ENCODE data around the gene EEF1A2.

Gene EEF1A2

GRCh38 chr20:63536997-63537524 lies 38.2 kb upstream of the EEF1A2 start, which contains the start of gene PTK6:
Gene PTK6 (minus strand): TSS chr20:63537376. CDS start chr20:63537314, 62 bp downstream.
- Histone ChIP-seq H3K4me3 (ENCODE audit: low read depth in 1 of 5, low read length in 5 of 5) (peak within 1 kb of the TSS in 3 of 5 donors; percentile 45 to 49 (median 45)), H3K9ac (ENCODE audit: low read length in 5 of 5) (peak within 1 kb of the TSS in 4 of 5 donors; percentile 5 to 53 (median 43)), H3K4me1 (ENCODE audit: control insufficient read depth in 5 of 5, insufficient read depth in 5 of 5, low read length in 5 of 5) (peaks cover 0 to 24% (median 20%) of the 10 kb centered on the region in 5 donors), H3K27ac (ENCODE audit: low read depth, low read length) (no peak within 1 kb of the TSS), H3K27me3 (ENCODE audit: control insufficient read depth in 5 of 5, insufficient read depth in 4 of 5, low read length in 5 of 5) (peaks cover 26 to 46% (median 37%) of the 10 kb centered on the region in 5 donors), H3K9me3 (ENCODE audit: control insufficient read depth in 5 of 5, low read length in 5 of 5) (no peaks in the 10 kb centered on the region), H3K36me3 (ENCODE audit: control insufficient read depth in 5 of 5, insufficient read depth in 5 of 5, low read length in 5 of 5) (no peaks in the 10 kb centered on the region)

- H3K27ac ChIP-seq (ENCODE audit: low read depth, low read length) = no peak overlapping the region
Observed at GRCh38 chr20:63536241-63536977, 37.5 kb upstream of the EEF1A2 start.

GRCh38 chr20:63534831-63535651 lies 36.2 kb upstream of the EEF1A2 start:
- Histone ChIP-seq H3K9ac (ENCODE audit: low read length in 5 of 5) (no peak overlapping the region), H3K27ac (ENCODE audit: low read depth, low read length) (no peak overlapping the region), H3K9me3 (ENCODE audit: control insufficient read depth in 5 of 5, low read length in 5 of 5) (no peaks in the 10 kb centered on the region), H3K36me3 (ENCODE audit: control insufficient read depth in 5 of 5, insufficient read depth in 5 of 5, low read length in 5 of 5) (no peaks in the 10 kb centered on the region), H3K27me3 (ENCODE audit: control insufficient read depth in 5 of 5, insufficient read depth in 4 of 5, low read length in 5 of 5) (peaks cover 33 to 58% (median 46%) of the 10 kb centered on the region in 5 donors), H3K4me1 (ENCODE audit: control insufficient read depth in 5 of 5, insufficient read depth in 5 of 5, low read length in 5 of 5) (peaks cover 0 to 24% (median 20%) of the 10 kb centered on the region in 5 donors), H3K4me3 (ENCODE audit: low read depth in 1 of 5, low read length in 5 of 5) (no peak overlapping the region)

More at GRCh38 chr20:63536241-63536977, 37.5 kb upstream of the EEF1A2 start:
- H3K4me3 ChIP-seq (ENCODE audit: low read depth in 1 of 5, low read length in 5 of 5) = no peak overlapping the region
- peaks cover 0 to 24% (median 20%) of the 10 kb centered on the region in 5 donors for H3K4me1 ChIP-seq (ENCODE audit: control insufficient read depth in 5 of 5, insufficient read depth in 5 of 5, low read length in 5 of 5)
- H3K9me3 ChIP-seq (ENCODE audit: control insufficient read depth in 5 of 5, low read length in 5 of 5) = no peaks in the 10 kb centered on the region
- no peaks in the 10 kb centered on the region for H3K36me3 ChIP-seq (ENCODE audit: control insufficient read depth in 5 of 5, insufficient read depth in 5 of 5, low read length in 5 of 5)
- H3K27me3 ChIP-seq (ENCODE audit: control insufficient read depth in 5 of 5, insufficient read depth in 4 of 5, low read length in 5 of 5) = peaks cover 26 to 51% (median 40%) of the 10 kb centered on the region in 5 donors
- peak overlapping the region in 1 of 5 donors; percentile 31 for H3K9ac ChIP-seq (ENCODE audit: low read length in 5 of 5)

- Histone ChIP-seq H3K9me3 (ENCODE audit: control insufficient read depth in 5 of 5, low read length in 5 of 5) (no peaks in the 10 kb centered on the region), H3K27me3 (ENCODE audit: control insufficient read depth in 5 of 5, insufficient read depth in 4 of 5, low read length in 5 of 5) (peaks cover 37 to 56% (median 49%) of the 10 kb centered on the region in 5 donors), H3K36me3 (ENCODE audit: control insufficient read depth in 5 of 5, insufficient read depth in 5 of 5, low read length in 5 of 5) (no peaks in the 10 kb centered on the region), H3K4me1 (ENCODE audit: control insufficient read depth in 5 of 5, insufficient read depth in 5 of 5, low read length in 5 of 5) (peaks cover 0 to 24% (median 20%) of the 10 kb centered on the region in 5 donors), H3K4me3 (ENCODE audit: low read depth in 1 of 5, low read length in 5 of 5) (no peak overlapping the region), H3K9ac (ENCODE audit: low read length in 5 of 5) (no peak overlapping the region), H3K27ac (ENCODE audit: low read depth, low read length) (no peak overlapping the region)
Observed at GRCh38 chr20:63534427-63534830, 35.5 kb upstream of the EEF1A2 start.

- H3K36me3 ChIP-seq (ENCODE audit: control insufficient read depth in 5 of 5, insufficient read depth in 5 of 5, low read length in 5 of 5) = no peaks in the 10 kb centered on the region
- peaks cover 0 to 24% (median 20%) of the 10 kb centered on the region in 5 donors for H3K4me1 ChIP-seq (ENCODE audit: control insufficient read depth in 5 of 5, insufficient read depth in 5 of 5, low read length in 5 of 5)
- no peak overlapping the region for H3K4me3 ChIP-seq (ENCODE audit: low read depth in 1 of 5, low read length in 5 of 5)
- peaks cover 38 to 57% (median 53%) of the 10 kb centered on the region in 5 donors for H3K27me3 ChIP-seq (ENCODE audit: control insufficient read depth in 5 of 5, insufficient read depth in 4 of 5, low read length in 5 of 5)
- no peak overlapping the region for H3K9ac ChIP-seq (ENCODE audit: low read length in 5 of 5)
- no peak overlapping the region for H3K27ac ChIP-seq (ENCODE audit: low read depth, low read length)
- H3K9me3 ChIP-seq (ENCODE audit: control insufficient read depth in 5 of 5, low read length in 5 of 5) = no peaks in the 10 kb centered on the region
Observed at GRCh38 chr20:63533871-63534393, 35.0 kb upstream of the EEF1A2 start.

GRCh38 chr20:63533388-63533787 lies 34.5 kb upstream of the EEF1A2 start:
- H3K9ac ChIP-seq (ENCODE audit: low read length in 5 of 5) = no peak overlapping the region
- no peak overlapping the region for H3K4me3 ChIP-seq (ENCODE audit: low read depth in 1 of 5, low read length in 5 of 5)
- no peaks in the 10 kb centered on the region for H3K36me3 ChIP-seq (ENCODE audit: control insufficient read depth in 5 of 5, insufficient read depth in 5 of 5, low read length in 5 of 5)
- no peaks in the 10 kb centered on the region for H3K9me3 ChIP-seq (ENCODE audit: control insufficient read depth in 5 of 5, low read length in 5 of 5)
- H3K27me3 ChIP-seq (ENCODE audit: control insufficient read depth in 5 of 5, insufficient read depth in 4 of 5, low read length in 5 of 5) = peaks cover 39 to 57% (median 53%) of the 10 kb centered on the region in 5 donors
- H3K4me1 ChIP-seq (ENCODE audit: control insufficient read depth in 5 of 5, insufficient read depth in 5 of 5, low read length in 5 of 5) = peaks cover 0 to 24% (median 20%) of the 10 kb centered on the region in 5 donors
- H3K27ac ChIP-seq (ENCODE audit: low read depth, low read length) = no peak overlapping the region

GRCh38 chr20:63532449-63532971 lies 33.6 kb upstream of the EEF1A2 start:
- Histone ChIP-seq H3K27me3 (ENCODE audit: control insufficient read depth in 5 of 5, insufficient read depth in 4 of 5, low read length in 5 of 5) (peaks cover 39 to 57% (median 53%) of the 10 kb centered on the region in 5 donors), H3K4me3 (ENCODE audit: low read depth in 1 of 5, low read length in 5 of 5) (no peak overlapping the region), H3K9ac (ENCODE audit: low read length in 5 of 5) (no peak overlapping the region), H3K36me3 (ENCODE audit: control insufficient read depth in 5 of 5, insufficient read depth in 5 of 5, low read length in 5 of 5) (no peaks in the 10 kb centered on the region), H3K9me3 (ENCODE audit: control insufficient read depth in 5 of 5, low read length in 5 of 5) (no peaks in the 10 kb centered on the region), H3K27ac (ENCODE audit: low read depth, low read length) (no peak overlapping the region), H3K4me1 (ENCODE audit: control insufficient read depth in 5 of 5, insufficient read depth in 5 of 5, low read length in 5 of 5) (peaks cover 0 to 17% (median 14%) of the 10 kb centered on the region in 5 donors)

- H3K27me3 ChIP-seq (ENCODE audit: control insufficient read depth in 5 of 5, insufficient read depth in 4 of 5, low read length in 5 of 5) = peaks cover 36 to 56% (median 49%) of the 10 kb centered on the region in 5 donors
- H3K9ac ChIP-seq (ENCODE audit: low read length in 5 of 5) = no peak overlapping the region
- peaks cover 0 to 11% (median 7%) of the 10 kb centered on the region in 5 donors for H3K4me1 ChIP-seq (ENCODE audit: control insufficient read depth in 5 of 5, insufficient read depth in 5 of 5, low read length in 5 of 5)
- no peak overlapping the region for H3K4me3 ChIP-seq (ENCODE audit: low read depth in 1 of 5, low read length in 5 of 5)
- no peaks in the 10 kb centered on the region for H3K36me3 ChIP-seq (ENCODE audit: control insufficient read depth in 5 of 5, insufficient read depth in 5 of 5, low read length in 5 of 5)
- H3K9me3 ChIP-seq (ENCODE audit: control insufficient read depth in 5 of 5, low read length in 5 of 5) = no peaks in the 10 kb centered on the region
- H3K27ac ChIP-seq (ENCODE audit: low read depth, low read length) = no peak overlapping the region
Observed at GRCh38 chr20:63531686-63532448, 33.0 kb upstream of the EEF1A2 start.

GRCh38 chr20:63530788-63531160 lies 31.9 kb upstream of the EEF1A2 start:
- Histone ChIP-seq H3K27me3 (ENCODE audit: control insufficient read depth in 5 of 5, insufficient read depth in 4 of 5, low read length in 5 of 5) (peaks cover 32 to 50% (median 42%) of the 10 kb centered on the region in 5 donors), H3K9ac (ENCODE audit: low read length in 5 of 5) (no peak overlapping the region), H3K36me3 (ENCODE audit: control insufficient read depth in 5 of 5, insufficient read depth in 5 of 5, low read length in 5 of 5) (no peaks in the 10 kb centered on the region), H3K4me1 (ENCODE audit: control insufficient read depth in 5 of 5, insufficient read depth in 5 of 5, low read length in 5 of 5) (peaks cover 0 to 4% (median 0%) of the 10 kb centered on the region in 5 donors), H3K9me3 (ENCODE audit: control insufficient read depth in 5 of 5, low read length in 5 of 5) (no peaks in the 10 kb centered on the region), H3K27ac (ENCODE audit: low read depth, low read length) (no peak overlapping the region), H3K4me3 (ENCODE audit: low read depth in 1 of 5, low read length in 5 of 5) (no peak overlapping the region)

All from subcutaneous abdominal adipose tissue (tissue), 5 donors.